Cardiac septum (tissue), 1 donor: ENCODE measurements around the gene DIP2A. TPM values are rescaled to one million over a fixed set of nuclear protein-coding genes. Genes with fewer than 3 reads are reported as not detected.
"Not testable (repeated sequence)": the region's sequence is repeated elsewhere in the genome, so short reads cannot be mapped to it uniquely, and the experiment has no call there.

Source experiments
- DNase-seq: peaks from one replicate; pipeline ENCODE4 v3.0.0-alpha.2; 2020; ENCODE audit warnings: low spot score
- intact Hi-C: fragments of 100-400 bp; cut with DNase I; formaldehyde crosslinking; loops from one replicate; pipeline ENCODE4 v1.14.0; 2022
- total RNA-seq: library from RNA; stranded (reverse); fragmentation: NEBNext Ultra II Directional; extraction: Animal tissue kit (Norgen Biotek cat#: 25700); gene quantifications from one replicate; pipeline ENCODE4 v1.2.1, GENCODE V29; 2021
- donor health status: DM: no; HTN: no; CAD: no.

Gene DIP2A
- total RNA-seq, 1 donor from 2014 or later = 38.9 TPM

- intact Hi-C loops = no loop called here
- no peak for DNase-seq
Observed at GRCh38 chr21:46564391-46564790, 105.7 kb downstream of the DIP2A start.

- DNase-seq = no peak
- intact Hi-C loops = no loop called here
Observed at GRCh38 chr21:46567348-46567747, 108.7 kb downstream of the DIP2A start.

- DNase-seq = no peak
- intact Hi-C loops = no loop called here
Observed at GRCh38 chr21:46568562-46568961, 109.9 kb downstream of the DIP2A start.

- intact Hi-C loops = no loop called here
- DNase-seq = no peak
Observed at GRCh38 chr21:46569081-46569480, 110.4 kb downstream of the DIP2A start.

DNA sequence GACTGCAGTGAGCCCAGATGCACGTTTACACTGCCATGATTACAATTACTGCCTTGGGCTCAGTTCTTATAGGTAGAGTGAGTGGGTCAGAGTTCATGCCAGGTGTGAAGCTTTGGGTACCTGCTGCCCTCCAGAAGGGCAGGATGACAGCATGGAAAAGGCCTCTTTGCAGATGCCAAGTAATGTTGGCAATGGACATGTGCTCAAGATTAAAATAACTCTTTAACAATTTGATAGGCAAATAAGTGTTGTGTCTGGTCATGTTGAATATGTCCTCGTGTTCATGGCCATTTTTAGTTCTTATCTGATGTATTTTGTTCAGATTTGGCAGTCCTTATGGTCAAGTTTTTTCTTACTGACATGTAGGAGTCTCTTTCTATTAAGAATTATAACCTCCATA lies 111.4 kb downstream of the DIP2A start:
- no peak for DNase-seq
- intact Hi-C loops = no loop called here

GRCh38 chr21:46570631-46571030 lies 111.9 kb downstream of the DIP2A start:
- intact Hi-C loops = no loop called here
- no peak for DNase-seq

GRCh38 chr21:46572850-46573249 lies 114.2 kb downstream of the DIP2A start:
- intact Hi-C loops = no loop called here
- no peak for DNase-seq

DNA sequence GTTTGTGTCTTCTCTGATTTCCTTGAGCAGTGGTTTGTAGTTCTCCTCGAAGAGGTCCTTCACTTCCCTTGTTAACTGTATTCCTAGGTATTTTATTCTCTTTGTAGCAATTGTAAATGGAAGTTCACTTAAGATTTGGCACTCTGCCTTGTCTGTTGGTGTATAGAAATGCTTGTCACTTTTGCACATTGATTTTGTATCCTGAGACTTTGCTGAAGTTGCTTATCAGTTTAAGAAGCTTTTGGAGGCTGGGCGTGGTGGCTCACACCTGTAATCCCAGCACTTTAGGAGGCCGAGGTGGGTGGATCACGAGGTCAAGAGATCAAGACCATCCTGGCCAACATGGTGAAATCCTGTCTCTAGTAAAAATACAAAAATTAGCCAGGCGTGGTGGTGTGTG lies 119.1 kb downstream of the DIP2A start:
- intact Hi-C loops, DNase-seq: not testable (repeated sequence)

DNA sequence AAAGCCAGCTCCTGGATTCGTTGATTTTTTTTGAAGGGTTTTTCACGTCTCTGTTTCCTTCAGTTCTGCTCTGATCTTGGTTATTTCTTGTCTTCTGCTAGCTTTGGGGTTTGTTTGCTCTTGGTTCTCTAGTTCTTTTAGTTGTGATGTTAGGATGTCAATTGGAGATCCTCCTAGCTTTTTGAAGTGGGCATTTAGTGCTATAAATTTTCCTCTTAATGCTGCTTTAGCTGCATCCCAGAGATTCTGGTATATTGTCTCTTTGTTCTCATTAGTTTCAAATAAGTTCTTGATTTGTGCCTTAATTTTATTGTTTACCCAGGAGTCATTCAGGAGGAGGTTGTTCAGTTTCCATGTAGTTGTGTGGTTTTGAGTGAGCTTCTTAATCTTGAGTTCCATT lies 120.7 kb downstream of the DIP2A start:
- intact Hi-C loops, DNase-seq: not testable (repeated sequence)

DNA sequence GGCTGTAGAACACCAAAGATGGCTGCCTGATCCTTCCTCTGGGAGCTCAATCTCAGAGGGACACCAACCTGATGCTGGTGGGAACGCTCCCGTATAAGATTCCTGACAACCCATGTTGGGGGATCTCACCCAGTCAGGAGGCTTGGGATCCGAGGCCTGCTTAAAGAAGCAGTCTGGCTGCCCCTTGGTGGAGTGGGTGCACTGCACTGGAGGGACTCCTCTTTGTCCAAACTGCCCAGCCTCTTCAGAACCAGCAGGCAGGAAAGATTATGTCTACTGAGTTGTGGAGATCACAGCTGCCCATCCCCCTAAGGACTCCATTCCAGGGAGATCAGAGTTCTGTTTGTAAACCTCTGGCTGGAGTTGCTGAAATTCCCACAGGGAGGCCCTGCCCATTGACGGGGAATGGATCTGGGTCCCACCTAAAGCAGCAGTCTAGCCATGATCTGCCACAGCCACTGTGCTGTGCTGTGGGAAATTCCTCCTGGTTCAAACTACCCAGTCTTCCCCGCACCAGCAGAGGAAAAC lies 123.2 kb downstream of the DIP2A start:
- intact Hi-C loops = no loop called here

DNA sequence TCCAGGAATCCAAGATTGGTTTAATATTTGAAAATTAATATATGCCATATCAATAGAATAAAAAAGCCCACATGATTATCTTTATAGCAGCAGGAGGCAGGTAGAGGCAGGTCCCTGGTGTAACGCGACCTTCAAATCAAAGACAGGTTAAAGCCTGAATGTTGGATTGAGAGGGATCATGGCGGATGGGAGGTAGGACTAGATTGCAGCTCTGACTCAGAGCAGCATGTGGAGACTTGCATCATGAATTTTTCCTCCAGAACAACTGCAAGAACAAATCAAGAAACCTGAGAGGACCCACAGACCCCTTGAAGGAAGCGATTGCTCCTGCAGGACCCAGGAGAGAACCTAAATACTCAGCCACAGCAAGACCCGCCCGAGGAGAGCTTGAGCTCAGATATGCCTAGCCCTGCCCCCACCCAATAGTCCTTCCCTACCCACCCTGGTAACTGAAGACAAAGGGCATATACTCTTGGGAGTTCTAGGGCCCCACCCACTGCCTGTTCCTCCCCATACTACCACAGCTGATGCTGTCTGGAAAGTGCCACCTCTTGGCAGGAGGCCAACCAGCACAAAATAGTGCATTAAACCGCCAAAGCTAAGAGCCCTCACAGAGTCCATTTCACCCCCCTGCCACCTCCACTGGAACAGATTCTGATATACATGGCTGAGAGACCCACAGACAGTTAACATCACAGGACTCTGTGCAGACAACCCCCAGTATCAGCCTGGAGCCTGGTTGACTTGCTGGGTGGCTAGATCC lies 126.7 kb downstream of the DIP2A start:
- no peak for DNase-seq
- intact Hi-C loops = no loop called here

More for the DNA sequence above, 123.2 kb downstream of the DIP2A start:
- DNase-seq = no peak

DNA sequence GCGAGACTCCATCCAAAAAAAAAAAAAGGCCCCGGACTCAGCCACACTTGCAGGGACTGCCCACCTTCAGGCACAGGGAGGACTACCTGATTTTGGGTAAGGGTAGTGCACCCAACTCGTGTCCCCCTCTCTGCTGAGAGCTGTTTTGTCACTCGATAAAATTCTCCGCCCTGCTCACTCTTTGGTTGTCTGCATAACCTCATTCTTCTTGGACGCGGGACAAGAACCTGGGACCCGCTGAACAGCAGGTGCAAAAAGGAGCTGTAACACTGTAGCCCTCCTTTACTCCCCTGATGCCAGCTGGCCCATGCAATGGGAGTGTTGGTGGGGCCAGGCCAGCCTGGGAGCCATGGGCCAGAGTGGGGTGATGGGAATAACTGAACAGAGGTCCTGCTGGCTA lies 135.6 kb downstream of the DIP2A start:
- DNase-seq = no peak
- intact Hi-C loops = no loop called here

DNA sequence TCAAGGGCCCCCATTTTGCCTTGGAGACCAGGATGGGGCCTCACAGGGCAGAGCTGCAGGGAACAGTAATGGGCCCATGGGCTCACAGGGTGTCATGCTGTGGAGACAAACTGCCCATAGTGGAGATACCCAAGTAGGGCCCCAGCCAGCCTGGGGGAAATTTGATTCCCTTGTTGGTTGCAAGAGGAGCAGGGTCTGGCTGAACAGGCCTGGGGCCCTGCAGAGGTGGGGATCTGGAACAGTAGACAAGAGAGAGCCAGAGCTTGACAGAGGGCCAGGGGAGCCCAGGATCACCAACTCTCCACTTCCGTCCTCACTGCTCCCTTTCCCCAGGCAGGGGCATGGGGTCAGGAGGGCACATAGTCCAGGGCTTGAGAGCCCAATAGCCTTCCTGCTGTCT lies 137.5 kb downstream of the DIP2A start:
- intact Hi-C loops = no loop called here
- no peak for DNase-seq

- DNase-seq = no peak
- intact Hi-C loops = no loop called here
Observed at GRCh38 chr21:46597031-46597430, 138.3 kb downstream of the DIP2A start.

DNA sequence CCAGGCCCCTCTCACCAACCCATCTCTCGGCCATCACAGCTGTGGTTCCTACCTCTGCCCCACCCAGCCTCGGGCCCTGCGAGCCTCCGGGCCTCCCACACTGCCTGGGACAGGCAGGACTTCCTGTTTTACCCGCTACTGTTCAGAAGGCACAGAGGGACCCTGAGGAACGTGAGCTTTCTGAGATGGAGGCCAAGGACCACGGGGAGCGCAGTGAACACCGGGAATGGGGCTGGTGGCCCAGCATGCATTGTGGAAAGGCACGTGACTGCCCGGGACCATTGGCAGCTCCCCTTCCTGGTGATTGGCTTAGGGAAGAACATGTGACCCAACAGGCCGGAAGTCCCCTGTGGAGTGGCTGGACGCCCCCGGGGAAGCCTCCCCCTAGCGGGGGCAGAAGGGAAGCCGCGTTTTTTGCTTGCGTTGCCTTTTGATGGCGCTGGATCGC lies 139.2 kb downstream of the DIP2A start:
- no peak for DNase-seq
- intact Hi-C loops = no loop called here

DNA sequence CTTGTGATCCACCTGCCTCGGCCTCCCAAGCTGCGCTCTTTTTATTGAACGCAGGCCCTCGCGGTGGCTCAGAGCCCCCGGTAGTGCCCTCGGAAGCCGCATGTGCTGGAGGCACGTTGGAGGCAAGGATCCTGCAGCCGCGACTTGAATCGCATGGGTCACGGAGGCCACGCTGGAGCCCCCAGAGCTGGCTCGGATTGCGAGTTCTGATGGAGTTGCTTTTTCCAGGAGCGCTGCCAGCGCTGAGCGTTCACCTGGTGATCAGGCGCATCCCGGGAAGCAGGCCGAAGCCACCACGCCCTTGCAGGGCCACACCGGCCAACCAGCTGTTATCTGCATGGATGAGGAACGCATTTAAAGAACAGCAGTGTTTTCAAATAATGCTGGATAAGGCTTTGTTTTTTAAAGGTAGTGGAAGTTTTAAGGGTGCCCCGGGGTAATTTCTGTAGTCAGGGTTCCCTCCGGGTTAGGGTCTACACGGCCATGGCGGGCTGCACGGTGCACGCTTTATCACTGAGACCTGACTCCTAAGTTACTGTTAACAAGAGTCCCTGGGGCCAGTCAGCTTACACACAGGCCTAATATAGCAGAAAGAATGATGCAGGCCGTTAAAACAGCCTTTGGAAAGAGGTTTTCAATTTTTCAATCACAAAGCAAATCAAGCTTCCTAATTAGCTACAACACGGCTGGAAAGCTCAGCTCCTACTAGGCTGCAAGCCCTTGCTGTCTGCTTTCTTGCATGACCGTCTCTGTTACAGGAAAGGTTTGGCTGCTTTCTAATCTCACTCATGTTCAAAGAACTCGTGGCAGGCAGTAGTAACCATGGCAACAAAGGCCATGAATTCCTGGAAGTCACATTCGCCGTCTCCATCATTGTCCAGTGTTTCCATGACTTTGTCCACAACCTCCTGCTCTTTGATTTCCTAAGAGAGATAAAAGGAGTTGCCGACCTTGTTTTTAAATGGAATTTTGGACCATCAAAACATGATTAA lies 140.2 kb downstream of the DIP2A start:
- no peak for DNase-seq
- intact Hi-C loops = no loop called here

DNA sequence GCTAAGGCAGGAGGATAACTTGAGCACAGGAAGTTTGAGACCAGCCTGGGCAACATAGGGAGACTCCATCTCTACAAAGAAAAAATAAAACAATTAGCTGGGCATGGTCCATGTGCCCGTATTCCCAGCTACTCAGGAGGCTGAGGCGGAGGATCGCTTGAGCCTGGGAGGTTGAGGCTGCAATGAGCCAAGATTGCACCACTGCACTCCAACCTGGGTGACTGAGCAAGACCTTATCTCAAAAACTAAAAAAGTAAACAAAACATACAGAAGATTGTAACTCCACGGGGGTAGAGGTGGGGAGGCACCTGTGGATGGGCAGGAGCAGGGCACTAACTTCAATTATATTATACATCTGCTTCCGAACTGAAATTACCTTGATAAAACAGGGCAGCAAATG lies 141.6 kb downstream of the DIP2A start:
- intact Hi-C loops = no loop called here
- no peak for DNase-seq

DNA sequence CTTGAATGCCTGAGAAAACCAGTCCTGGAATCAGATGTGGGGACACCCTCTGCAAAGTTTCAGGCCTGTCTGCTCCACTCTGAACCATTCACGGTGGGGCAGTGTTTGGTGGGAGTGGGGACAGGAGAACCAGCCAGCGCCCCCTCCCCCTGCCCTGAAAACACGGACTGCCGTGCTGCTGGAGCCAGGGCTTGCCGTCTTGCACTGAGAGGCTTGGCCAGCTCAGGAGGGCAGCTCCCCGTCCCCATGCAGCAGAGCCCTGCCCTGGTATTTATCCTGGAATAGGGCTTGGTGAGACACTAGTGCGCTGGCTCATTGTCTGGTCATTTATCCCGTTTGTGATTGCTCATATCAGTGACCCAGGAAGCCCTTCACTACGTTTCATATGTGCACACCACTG lies 142.3 kb downstream of the DIP2A start:
- intact Hi-C loops = no loop called here
- no peak for DNase-seq

- DNase-seq = no peak
- intact Hi-C loops = no loop called here
Observed at GRCh38 chr21:46603228-46603627, 144.5 kb downstream of the DIP2A start.

DNA sequence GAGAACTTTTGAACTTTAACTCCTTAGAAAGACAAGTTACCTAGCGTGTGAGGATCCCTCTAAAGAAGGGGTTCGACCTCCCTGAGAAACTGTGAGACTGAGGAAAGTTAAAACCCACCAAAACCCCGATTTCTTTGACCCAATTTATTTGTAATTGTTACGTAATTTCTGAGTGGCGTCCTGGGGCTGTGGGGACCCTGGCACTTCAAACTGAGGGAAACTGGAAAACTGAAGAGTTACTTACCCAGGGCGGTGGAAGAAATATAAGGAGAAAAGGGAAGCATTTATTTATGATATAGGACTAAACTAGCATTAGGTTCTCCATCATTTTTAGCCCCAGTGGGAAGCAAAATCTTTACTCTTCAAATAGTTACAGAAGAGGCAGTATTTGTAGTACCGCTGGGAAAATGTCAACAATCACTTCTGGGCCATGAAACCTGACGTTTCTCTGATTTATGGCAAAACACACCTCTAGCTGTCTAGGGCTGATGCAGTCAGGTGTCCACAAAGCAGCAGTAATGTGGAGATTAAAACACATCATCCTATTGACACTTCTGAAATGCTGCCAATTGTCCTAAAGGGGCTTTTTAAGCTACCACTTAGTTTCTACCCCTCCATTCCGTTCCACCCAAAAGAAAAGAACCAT lies 145.8 kb downstream of the DIP2A start:
- no peak for DNase-seq
- intact Hi-C loops = no loop called here
